Esophagus (tissue), 2 donors: ENCODE data around the gene HECTD4. TPM values are rescaled to one million over a fixed set of nuclear protein-coding genes. Genes with fewer than 3 reads are reported as not detected.

Experiments used
- H3K27ac ChIP-seq, 2 donors: one replicate each; pipeline ENCODE4 v1.5.1; 2013; ENCODE audit warnings: low read depth in 2 of 2, mild to moderate bottlenecking in 2 of 2, inconsistent platforms in 1 of 2, low read length in 1 of 2, moderate library complexity in 1 of 2
- H3K27me3 ChIP-seq, 2 donors: one replicate each; pipeline ENCODE4 v1.6.1; 2013; ENCODE audit warnings: low read length in 2 of 2, control low read depth in 1 of 2, mild to moderate bottlenecking in 1 of 2; ENCODE audit not compliant: insufficient read depth in 2 of 2, control insufficient read depth in 1 of 2
- H3K36me3 ChIP-seq, 2 donors: one replicate each; pipeline ENCODE4 v1.6.1; 2013; ENCODE audit warnings: low read length in 1 of 2; ENCODE audit not compliant: control insufficient read depth in 2 of 2, insufficient read depth in 2 of 2
- H3K4me1 ChIP-seq, 2 donors: one replicate each; pipeline ENCODE4 v1.6.1; 2013; ENCODE audit warnings: low read length in 1 of 2; ENCODE audit not compliant: control insufficient read depth in 2 of 2, insufficient read depth in 2 of 2
- H3K4me3 ChIP-seq, 2 donors: one replicate each; pipeline ENCODE4 v1.5.1; 2013; ENCODE audit warnings: low read length in 2 of 2, mild to moderate bottlenecking in 2 of 2, low read depth in 1 of 2, moderate library complexity in 1 of 2
- H3K9me3 ChIP-seq, 2 donors: one replicate each; pipeline ENCODE4 v1.6.1; 2013; ENCODE audit warnings: mild to moderate bottlenecking in 2 of 2, low read depth in 1 of 2, low read length in 1 of 2, moderate library complexity in 1 of 2; ENCODE audit not compliant: control insufficient read depth in 2 of 2, insufficient read depth in 1 of 2
- WGBS, 2 donors: extraction: QIAGEN DNeasy Blood & Tissue Kit; methylation state at CpG; one replicate each; pipeline ENCODE4 v1.1.7; 2013; 5-methylcytosine and 5-hydroxymethylcytosine counted together
- polyA plus RNA-seq, 2 donors: library from polyadenylated mRNA; stranded (reverse); fragments of 200-250 nt; gene quantifications; one replicate each; pipeline ENCODE4 v1.2.3, GENCODE V29; 2013
- donor health status: healthy with polysubstance abuse.
- donor health status: Bipolar disorder and iron deficiency.

HECTD4 gene
- polyA plus RNA-seq, 2 donors, result 10.7 to 29.0 TPM

GRCh38 chr12:112170376-112170775, 211.9 kb downstream of the HECTD4 start:
- 69 to 70% methylated on average over 8 of the region's 8 CpGs for WGBS, 2 donors
- peaks cover 25 to 51% of the 10 kb centered on the region in 2 donors for H3K36me3 ChIP-seq
- H3K4me1 ChIP-seq, result no peaks in the 10 kb centered on the region
- no peak overlapping the region for H3K27ac ChIP-seq
- no peaks in the 10 kb centered on the region for H3K27me3 ChIP-seq
- H3K9me3 ChIP-seq, result no peaks in the 10 kb centered on the region
- H3K4me3 ChIP-seq, result no peak overlapping the region

- WGBS, 2 donors, result 94 to 95% methylated on average over 7 of the region's 7 CpGs
- no peak overlapping the region for H3K4me3 ChIP-seq
- no peaks in the 10 kb centered on the region for H3K9me3 ChIP-seq
- H3K36me3 ChIP-seq, result peaks cover 21 to 51% of the 10 kb centered on the region in 2 donors
- no peak overlapping the region for H3K27ac ChIP-seq
- no peaks in the 10 kb centered on the region for H3K27me3 ChIP-seq
- no peaks in the 10 kb centered on the region for H3K4me1 ChIP-seq
These were observed 212.3 kb downstream of the HECTD4 start for GRCh38 chr12:112169966-112170365.

GRCh38 chr12:112169161-112169872, 212.9 kb downstream of the HECTD4 start:
- Histone ChIP-seq H3K4me3 (no peak overlapping the region), H3K4me1 (no peaks in the 10 kb centered on the region), H3K36me3 (peaks cover 21 to 48% of the 10 kb centered on the region in 2 donors), H3K9me3 (no peaks in the 10 kb centered on the region), H3K27ac (no peak overlapping the region), H3K27me3 (no peaks in the 10 kb centered on the region)
- 90% methylated on average over 19 of the region's 19 CpGs for WGBS, 2 donors

- Histone ChIP-seq H3K36me3 (peaks cover 21 to 54% of the 10 kb centered on the region in 2 donors), H3K27ac (no peak overlapping the region), H3K4me3 (no peak overlapping the region), H3K4me1 (no peaks in the 10 kb centered on the region), H3K27me3 (no peaks in the 10 kb centered on the region), H3K9me3 (no peaks in the 10 kb centered on the region)
- 93 to 94% methylated on average over 8 of the region's 8 CpGs for WGBS, 2 donors
These were observed 213.7 kb downstream of the HECTD4 start for GRCh38 chr12:112168561-112168971.

GRCh38 chr12:112167718-112168525, 214.3 kb downstream of the HECTD4 start:
- H3K9me3 ChIP-seq, result no peaks in the 10 kb centered on the region
- H3K36me3 ChIP-seq, result peaks cover 21 to 60% of the 10 kb centered on the region in 2 donors
- WGBS, 2 donors, result 88 to 90% methylated on average over 32 of the region's 32 CpGs
- no peaks in the 10 kb centered on the region for H3K4me1 ChIP-seq
- H3K27ac ChIP-seq, result no peak overlapping the region
- no peak overlapping the region for H3K4me3 ChIP-seq
- no peaks in the 10 kb centered on the region for H3K27me3 ChIP-seq

GRCh38 chr12:112167031-112167461, 215.2 kb downstream of the HECTD4 start:
- no peaks in the 10 kb centered on the region for H3K9me3 ChIP-seq
- H3K27ac ChIP-seq, result no peak overlapping the region
- no peak overlapping the region for H3K4me3 ChIP-seq
- H3K27me3 ChIP-seq, result no peaks in the 10 kb centered on the region
- H3K4me1 ChIP-seq, result no peaks in the 10 kb centered on the region
- peaks cover 18 to 60% of the 10 kb centered on the region in 2 donors for H3K36me3 ChIP-seq
- WGBS, 2 donors, result 95 to 97% methylated on average over 12 of the region's 12 CpGs

- H3K4me3 ChIP-seq, result no peak overlapping the region
- no peaks in the 10 kb centered on the region for H3K4me1 ChIP-seq
- H3K9me3 ChIP-seq, result no peaks in the 10 kb centered on the region
- H3K27ac ChIP-seq, result no peak overlapping the region
- H3K36me3 ChIP-seq, result peaks cover 24 to 60% of the 10 kb centered on the region in 2 donors
- 95 to 97% methylated on average over 26 of the region's 26 CpGs for WGBS, 2 donors
- no peaks in the 10 kb centered on the region for H3K27me3 ChIP-seq
These were observed 215.9 kb downstream of the HECTD4 start for GRCh38 chr12:112166051-112167015.

- Histone ChIP-seq H3K27me3 (no peaks in the 10 kb centered on the region), H3K36me3 (peaks cover 20 to 54% of the 10 kb centered on the region in 2 donors)
- 97 to 98% methylated on average over 13 of the region's 13 CpGs for WGBS, 2 donors
These were observed 216.6 kb downstream of the HECTD4 start for GRCh38 chr12:112165624-112166023.

More at GRCh38 chr12:112165624-112166023, 216.6 kb downstream of the HECTD4 start:
- Histone ChIP-seq H3K27ac (no peak overlapping the region), H3K4me3 (no peak overlapping the region), H3K9me3 (no peaks in the 10 kb centered on the region), H3K4me1 (no peaks in the 10 kb centered on the region)
